Fibroblast of pulmonary artery (primary cell): ENCODE results near the gene TMEM51.

Experiments used
- DNase-seq: peaks from one replicate; pipeline ENCODE4 v3.0.0-alpha.2; 2010; ENCODE audit warnings: low read depth
- H3K4me3 ChIP-seq: replicated peaks from 2 replicates; pipeline ENCODE4 v1.5.1; 2011; ENCODE audit warnings: low read depth, mild to moderate bottlenecking, control low read depth, low read length, moderate library complexity
- TF ChIP-seq, protein P1 (sequence below): IDR thresholded peaks from 2 replicates; pipeline ENCODE4 v1.5.1; 2011; ENCODE audit warnings: mild to moderate bottlenecking, control low read depth, low read length, inconsistent platforms; ENCODE audit errors: missing control alignments

Gene TMEM51

DNA sequence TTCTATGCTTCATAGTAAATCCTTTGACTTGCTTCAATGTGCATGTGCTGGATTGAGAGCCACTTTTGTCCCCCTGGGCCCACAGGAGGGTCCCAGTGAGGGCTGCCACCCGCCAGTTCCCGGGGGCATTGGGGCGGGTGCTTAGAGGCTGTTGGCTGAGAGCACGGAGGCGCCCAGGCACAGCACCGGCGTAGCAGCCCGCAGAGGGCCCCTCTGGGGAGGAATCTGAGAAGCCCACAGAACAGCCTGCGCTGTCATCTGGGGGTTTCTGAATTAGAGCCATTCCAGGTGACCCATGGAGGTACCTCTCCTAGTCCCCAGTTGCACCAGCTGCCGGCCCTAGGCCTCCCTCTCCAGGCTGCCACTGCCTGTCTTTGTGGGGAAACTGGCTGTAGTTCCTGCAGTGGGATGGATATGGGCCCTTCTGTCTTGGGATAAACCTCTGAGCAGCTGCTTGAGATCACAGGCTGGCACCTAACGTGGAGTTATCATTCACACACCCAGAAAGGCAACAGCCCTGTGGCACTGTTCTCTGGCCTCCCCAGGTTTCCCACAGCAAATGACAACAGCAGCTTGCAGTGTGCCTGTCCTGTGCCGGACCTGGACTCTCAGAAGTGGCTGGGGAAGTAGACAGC lies 39.5 kb downstream of the TMEM51 start:
- DNase-seq = no peak
- TF ChIP-seq, protein P1, sequence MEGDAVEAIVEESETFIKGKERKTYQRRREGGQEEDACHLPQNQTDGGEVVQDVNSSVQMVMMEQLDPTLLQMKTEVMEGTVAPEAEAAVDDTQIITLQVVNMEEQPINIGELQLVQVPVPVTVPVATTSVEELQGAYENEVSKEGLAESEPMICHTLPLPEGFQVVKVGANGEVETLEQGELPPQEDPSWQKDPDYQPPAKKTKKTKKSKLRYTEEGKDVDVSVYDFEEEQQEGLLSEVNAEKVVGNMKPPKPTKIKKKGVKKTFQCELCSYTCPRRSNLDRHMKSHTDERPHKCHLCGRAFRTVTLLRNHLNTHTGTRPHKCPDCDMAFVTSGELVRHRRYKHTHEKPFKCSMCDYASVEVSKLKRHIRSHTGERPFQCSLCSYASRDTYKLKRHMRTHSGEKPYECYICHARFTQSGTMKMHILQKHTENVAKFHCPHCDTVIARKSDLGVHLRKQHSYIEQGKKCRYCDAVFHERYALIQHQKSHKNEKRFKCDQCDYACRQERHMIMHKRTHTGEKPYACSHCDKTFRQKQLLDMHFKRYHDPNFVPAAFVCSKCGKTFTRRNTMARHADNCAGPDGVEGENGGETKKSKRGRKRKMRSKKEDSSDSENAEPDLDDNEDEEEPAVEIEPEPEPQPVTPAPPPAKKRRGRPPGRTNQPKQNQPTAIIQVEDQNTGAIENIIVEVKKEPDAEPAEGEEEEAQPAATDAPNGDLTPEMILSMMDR = no peak
- H3K4me3 ChIP-seq = no peak overlapping the region

- no peak overlapping the region for H3K4me3 ChIP-seq
- TF ChIP-seq, protein P1 = no peak
- DNase-seq = no peak
Observed at GRCh38 chr1:15195420-15196052, 42.0 kb downstream of the TMEM51 start.

GRCh38 chr1:15196069-15196468 lies 42.5 kb downstream of the TMEM51 start:
- H3K4me3 ChIP-seq = no peak overlapping the region
- DNase-seq = no peak
- TF ChIP-seq, protein P1 = no peak

DNA sequence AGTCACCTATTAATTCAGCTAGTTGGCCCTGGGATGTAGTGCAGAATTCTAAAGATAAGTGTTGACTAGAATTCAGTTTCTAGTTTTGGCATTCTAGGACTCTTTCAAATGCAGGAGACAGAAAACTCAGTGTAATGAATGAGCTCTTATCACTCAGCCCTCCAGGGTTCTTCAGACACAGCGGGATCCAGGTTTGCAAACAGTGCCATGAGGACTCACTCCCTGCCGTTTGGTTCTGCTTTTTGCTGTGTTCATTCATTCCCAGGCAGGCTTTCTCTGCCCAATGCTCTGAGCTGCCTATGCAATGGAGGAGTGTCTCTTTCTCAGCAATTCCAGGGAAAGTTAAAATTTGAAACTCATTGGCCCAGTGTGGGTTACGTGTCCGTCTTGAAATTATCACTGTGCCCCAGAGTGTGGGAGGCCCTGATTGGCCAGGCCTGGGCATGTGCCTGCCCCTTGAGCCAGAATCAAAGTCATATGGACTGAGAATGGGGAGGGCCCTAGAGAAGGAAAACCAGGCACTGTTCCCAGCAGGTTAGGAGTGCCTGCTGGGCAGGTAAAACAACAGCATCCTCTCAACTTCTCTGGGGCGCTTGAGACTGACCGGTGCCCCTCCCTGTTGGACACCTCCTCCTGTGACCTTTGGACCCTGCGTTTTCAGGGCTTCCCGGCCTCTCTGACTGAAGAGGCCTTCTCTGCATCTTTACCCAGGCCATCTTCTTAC lies 43.4 kb downstream of the TMEM51 start:
- no peak overlapping the region for H3K4me3 ChIP-seq
- TF ChIP-seq, protein P1 = no peak
- no peak for DNase-seq

GRCh38 chr1:15197591-15198447 lies 44.3 kb downstream of the TMEM51 start:
- H3K4me3 ChIP-seq = no peak overlapping the region
- TF ChIP-seq, protein P1 = no peak
- DNase-seq = no peak

DNA sequence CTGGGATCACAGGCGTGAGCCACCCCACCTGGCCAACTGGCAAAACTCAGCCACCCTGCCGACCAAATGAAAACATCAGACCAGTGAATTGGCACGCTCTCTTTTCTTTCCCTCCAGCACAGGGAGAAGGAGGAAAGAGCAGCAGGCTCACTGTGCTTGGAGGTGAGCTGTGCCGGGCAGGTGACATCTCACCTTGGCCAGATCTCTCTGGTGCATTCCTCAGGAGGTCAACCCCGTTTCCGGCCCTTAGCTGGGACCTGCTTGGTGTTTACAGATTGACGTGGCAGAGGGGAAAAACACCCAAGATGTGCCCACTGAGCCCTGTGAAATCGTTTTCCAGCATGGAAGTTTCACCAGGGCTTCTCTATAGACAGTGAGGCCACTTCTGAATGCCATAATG lies 45.1 kb downstream of the TMEM51 start:
- H3K4me3 ChIP-seq = no peak overlapping the region
- no peak for DNase-seq
- TF ChIP-seq, protein P1 = no peak
